ENCODE data around the gene NLRC4. TPM values are rescaled to one million over a fixed set of nuclear protein-coding genes. Genes with fewer than 3 reads are reported as not detected.

NLRC4 gene
- total RNA-seq, 2 experiments from 2014 or later: 0.27 to 0.33 TPM

GRCh38 chr2:32182667-32183066, 82.0 kb downstream of the NLRC4 start:
- H3K27me3 Mint-ChIP-seq: no peaks in the 10 kb centered on the region
- POLR2A ChIA-PET: no interaction called here
- DNase-seq: no peak
- intact Hi-C loops (cut with micrococcal nuclease): no loop called here
- no peak overlapping the region for H3K4me3 Mint-ChIP-seq
- H3K9me3 Mint-ChIP-seq: no peaks in the 10 kb centered on the region
- H3K27ac Mint-ChIP-seq: no peak overlapping the region
- H3K36me3 Mint-ChIP-seq: peaks cover 11% of the 10 kb centered on the region
- CTCF ChIA-PET: no interaction called here
- peaks cover under 1% of the 10 kb centered on the region for H3K4me1 Mint-ChIP-seq (ENCODE audit: low read depth)

Other genes starting within 250 kb of the NLRC4 start
- gene DPY30, start 225.1 kb downstream of the NLRC4 start, total RNA-seq: 10 to 100 TPM; 81.6 to 89.2 TPM
- 10 to 100 TPM; 15.3 to 15.8 TPM for gene SPAST, start 201.3 kb downstream of the NLRC4 start, total RNA-seq
- 10 to 100 TPM; 22.0 to 23.5 TPM for gene SLC30A6, start 99.0 kb downstream of the NLRC4 start, total RNA-seq
- 10 to 100 TPM; 43.5 to 44.3 TPM for gene YIPF4, start 13.0 kb upstream of the NLRC4 start, total RNA-seq
- 10 to 100 TPM; 58.2 to 62.4 TPM for gene BIRC6, start 92.1 kb upstream of the NLRC4 start, total RNA-seq